ENCODE data around the gene REXO4.
"Not testable (repeated sequence)": the region's sequence is repeated elsewhere in the genome, so short reads cannot be mapped to it uniquely, and the experiment has no call there.

REXO4 gene

DNA sequence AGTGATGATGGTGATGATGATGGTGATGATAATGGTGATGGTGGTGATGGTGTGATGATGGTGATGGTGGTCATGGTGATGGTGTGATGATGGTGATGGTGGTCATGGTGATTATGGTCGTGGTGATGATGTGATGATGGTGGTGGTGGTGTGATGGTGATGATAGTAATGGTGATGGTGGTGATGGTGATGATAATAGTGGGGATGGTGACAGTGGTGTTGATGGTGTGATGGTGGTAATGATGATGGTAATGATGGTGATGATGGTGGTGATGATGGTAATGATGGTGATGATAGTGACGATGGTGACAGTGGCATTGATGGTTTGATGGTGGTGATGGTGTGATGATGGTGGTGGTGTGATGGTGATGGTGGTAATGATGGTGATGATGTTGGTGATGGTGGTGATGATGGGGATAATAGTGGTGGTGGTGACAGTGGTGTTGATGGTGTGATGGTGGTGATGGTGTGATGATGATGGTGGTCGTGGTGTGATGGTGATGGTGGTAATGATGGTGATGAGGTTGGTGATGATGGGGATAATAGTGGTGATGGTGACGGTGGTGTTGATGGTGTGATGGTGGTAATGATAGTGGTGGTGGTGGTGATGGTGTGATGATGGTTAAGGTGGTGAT, 35.2 kb downstream of the REXO4 start:
- TF ChIP-seq, protein P1, sequence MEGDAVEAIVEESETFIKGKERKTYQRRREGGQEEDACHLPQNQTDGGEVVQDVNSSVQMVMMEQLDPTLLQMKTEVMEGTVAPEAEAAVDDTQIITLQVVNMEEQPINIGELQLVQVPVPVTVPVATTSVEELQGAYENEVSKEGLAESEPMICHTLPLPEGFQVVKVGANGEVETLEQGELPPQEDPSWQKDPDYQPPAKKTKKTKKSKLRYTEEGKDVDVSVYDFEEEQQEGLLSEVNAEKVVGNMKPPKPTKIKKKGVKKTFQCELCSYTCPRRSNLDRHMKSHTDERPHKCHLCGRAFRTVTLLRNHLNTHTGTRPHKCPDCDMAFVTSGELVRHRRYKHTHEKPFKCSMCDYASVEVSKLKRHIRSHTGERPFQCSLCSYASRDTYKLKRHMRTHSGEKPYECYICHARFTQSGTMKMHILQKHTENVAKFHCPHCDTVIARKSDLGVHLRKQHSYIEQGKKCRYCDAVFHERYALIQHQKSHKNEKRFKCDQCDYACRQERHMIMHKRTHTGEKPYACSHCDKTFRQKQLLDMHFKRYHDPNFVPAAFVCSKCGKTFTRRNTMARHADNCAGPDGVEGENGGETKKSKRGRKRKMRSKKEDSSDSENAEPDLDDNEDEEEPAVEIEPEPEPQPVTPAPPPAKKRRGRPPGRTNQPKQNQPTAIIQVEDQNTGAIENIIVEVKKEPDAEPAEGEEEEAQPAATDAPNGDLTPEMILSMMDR (IDR thresholded peaks at IDR 0.05; ENCODE audit: low read depth, low read length, missing control alignments), result no peak
- in situ Hi-C loops (cut with HindIII; ENCODE audit: low sequenced_read_pairs), result no loop called here
- no peak overlapping the region for H3K4me3 ChIP-seq (ENCODE audit: low read depth, low read length)
- no peak for DNase-seq (ENCODE audit: low read depth)

DNA sequence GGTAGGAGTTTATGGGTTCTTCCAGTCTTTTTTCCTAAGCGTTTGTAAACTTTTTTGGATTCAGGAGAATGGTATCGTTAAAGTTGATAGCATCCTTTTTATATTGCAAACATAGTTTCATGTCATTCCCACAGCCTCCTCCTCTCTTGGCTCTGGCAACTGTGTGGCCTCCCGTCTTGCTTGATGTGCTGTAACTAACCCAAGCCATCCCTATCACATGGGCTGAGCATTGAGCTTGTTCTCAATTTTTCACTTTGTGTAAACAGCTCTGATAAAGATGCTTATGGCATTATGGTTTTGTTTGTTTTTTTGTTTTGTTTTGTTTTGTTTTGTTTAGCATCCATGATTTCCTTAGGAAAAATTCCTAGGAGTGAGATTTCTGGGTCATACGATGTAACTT, 37.1 kb downstream of the REXO4 start:
- in situ Hi-C loops (cut with HindIII; ENCODE audit: low sequenced_read_pairs), result no loop called here
- no peak for DNase-seq (ENCODE audit: low read depth)
- TF ChIP-seq, protein P1 (IDR thresholded peaks at IDR 0.05; ENCODE audit: low read depth, low read length, missing control alignments), result no peak
- H3K4me3 ChIP-seq (ENCODE audit: low read depth, low read length), result no peak overlapping the region

DNA sequence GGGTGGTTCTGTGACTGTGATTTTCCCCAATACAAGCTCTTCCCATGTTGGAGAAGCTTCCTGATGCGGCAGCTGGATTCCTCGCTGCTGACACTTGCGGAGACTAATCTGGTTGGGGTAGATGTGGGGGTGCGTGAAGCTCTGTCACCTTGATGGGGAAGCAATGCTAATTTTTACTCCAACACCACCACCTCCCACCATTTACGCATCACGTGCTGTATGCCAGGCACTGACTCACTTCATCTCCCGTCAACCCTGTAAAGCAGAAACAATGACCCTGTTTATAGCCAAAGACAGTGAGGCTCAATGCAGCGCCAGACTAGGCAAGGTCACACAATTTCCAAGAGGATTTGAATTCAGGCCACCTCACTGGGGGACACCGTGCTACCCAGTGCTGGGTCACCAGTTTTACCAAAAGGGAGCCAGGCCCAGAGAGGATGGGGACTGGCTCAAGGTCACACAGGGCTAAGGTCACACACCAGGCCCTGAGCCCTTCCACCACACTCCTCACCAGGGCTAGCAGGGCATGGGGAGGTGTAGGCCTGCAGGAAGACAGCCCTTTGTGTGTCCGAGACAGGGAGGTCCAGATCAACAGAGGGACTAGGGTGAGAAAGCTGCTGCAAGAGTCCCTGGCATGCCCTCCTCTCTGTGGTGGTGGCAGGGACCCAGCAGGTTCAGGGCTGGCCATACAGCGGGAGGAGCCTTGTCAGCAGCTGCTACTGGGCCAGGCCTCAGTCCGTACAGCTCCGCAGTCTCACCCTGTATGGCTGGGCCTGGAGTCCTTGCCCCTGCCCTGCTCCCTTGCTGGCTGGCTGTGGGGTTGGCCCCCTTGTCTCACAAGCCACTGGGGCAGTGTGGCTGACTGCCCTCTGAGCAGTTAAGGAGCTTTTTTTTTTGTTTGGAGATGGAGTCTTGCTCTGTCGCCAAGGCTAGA, 38.4 kb downstream of the REXO4 start:
- DNase-seq (ENCODE audit: low read depth), result no peak
- no peak overlapping the region for H3K4me3 ChIP-seq (ENCODE audit: low read depth, low read length)
- in situ Hi-C loops (cut with HindIII; ENCODE audit: low sequenced_read_pairs), result loop anchor here (5.0 kb wide), 1 partner anchor 88 kb away; no protein-coding TSS in a partner anchor
- TF ChIP-seq, protein P1 (IDR thresholded peaks at IDR 0.05; ENCODE audit: low read depth, low read length, missing control alignments), result no peak

DNA sequence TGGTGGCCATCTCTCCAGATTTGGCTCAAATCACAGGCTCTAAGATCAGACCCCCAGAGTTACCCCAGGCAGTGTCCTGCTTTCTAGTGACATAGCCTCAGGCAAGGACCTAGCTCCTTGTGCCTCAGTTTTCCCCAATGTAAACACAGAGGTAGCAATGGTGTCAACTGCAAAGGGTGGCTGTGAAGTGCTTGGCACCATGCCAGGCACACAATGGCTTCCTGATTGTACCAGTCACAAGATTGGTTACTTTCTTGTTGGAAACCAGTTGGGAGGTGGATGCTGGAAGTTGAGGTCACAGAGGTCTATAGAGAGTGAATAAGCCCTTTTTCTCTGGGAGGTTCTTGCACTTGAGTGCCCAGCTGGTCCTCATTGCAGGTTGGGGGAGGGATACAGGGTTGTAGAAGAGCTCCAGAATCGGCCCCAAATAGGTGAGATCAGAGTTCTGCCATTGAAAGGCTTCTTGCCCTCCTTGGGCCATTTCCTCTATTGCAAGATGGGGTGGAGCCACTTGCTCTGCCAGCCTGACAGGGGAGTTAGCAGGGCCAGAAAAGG, 39.3 kb downstream of the REXO4 start:
- TF ChIP-seq, protein P1 (IDR thresholded peaks at IDR 0.05; ENCODE audit: low read depth, low read length, missing control alignments), result no peak
- in situ Hi-C loops (cut with HindIII; ENCODE audit: low sequenced_read_pairs), result loop anchor here (5.0 kb wide), 1 partner anchor 89 kb away; no protein-coding TSS in a partner anchor
- H3K4me3 ChIP-seq (ENCODE audit: low read depth, low read length), result no peak overlapping the region
- DNase-seq (ENCODE audit: low read depth), result no peak

DNA sequence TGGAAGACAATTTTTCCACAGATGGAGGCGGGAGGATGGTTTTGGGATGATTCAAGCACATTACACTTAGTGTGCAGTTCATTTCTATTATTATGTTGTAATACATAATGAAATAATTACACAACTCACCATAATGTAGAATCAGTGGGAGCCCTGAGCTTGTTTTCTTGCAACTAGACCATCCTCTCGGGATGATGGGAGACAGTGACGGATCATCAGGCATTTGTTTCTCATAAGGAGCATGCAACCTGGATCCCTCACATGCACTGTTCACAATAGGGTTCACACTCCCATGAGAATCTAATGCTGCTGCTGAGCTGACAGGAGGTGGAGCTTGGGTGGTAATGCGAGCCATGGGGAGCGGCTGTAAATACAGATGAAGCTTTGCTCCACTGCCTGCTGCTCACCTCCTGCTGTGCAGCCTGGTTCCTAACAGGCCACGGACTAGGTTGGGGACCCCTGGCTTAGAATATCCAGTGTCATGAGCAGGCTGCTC, 40.0 kb downstream of the REXO4 start:
- H3K4me3 ChIP-seq (ENCODE audit: low read depth, low read length), result no peak overlapping the region
- TF ChIP-seq, protein P1 (IDR thresholded peaks at IDR 0.05; ENCODE audit: low read depth, low read length, missing control alignments), result no peak
- DNase-seq (ENCODE audit: low read depth), result no peak
- in situ Hi-C loops (cut with HindIII; ENCODE audit: low sequenced_read_pairs), result loop anchor here (5.0 kb wide), 1 partner anchor 90 kb away; no protein-coding TSS in a partner anchor

DNA sequence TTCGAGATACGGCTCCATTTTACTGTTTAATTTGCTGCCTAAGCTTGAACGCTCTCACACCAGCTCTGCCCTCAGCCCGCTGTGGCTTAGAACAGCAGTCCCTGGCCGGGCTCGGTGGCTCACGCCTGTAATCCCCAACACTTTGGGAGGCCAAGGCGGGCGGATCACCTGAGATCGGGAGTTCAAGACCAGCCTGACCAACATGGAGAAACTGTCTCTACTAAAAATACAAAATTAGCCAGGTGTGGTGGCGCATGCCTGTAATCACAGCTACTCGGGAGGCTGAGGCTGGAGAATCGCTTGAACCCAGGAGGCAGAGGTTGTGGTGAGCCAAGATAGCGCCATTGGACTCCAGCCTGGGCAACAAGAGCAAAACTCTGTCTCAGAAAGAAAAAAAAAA, 40.5 kb downstream of the REXO4 start:
- not testable (repeated sequence) for DNase-seq (ENCODE audit: low read depth); H3K4me3 ChIP-seq (ENCODE audit: low read depth, low read length)
- in situ Hi-C loops (cut with HindIII; ENCODE audit: low sequenced_read_pairs), result loop anchor here (5.0 kb wide), 1 partner anchor 90 kb away; no protein-coding TSS in a partner anchor
